Measurements from ENCODE around the gene DGKD.

- no peak for TF ChIP-seq POLR2AphosphoS5 (IDR thresholded peaks at IDR 0.05; ENCODE audit: low read depth, low read length)
- TF ChIP-seq POLR2A (IDR thresholded peaks at IDR 0.05; ENCODE audit: low read depth, low read length) = no peak
- no peak for TF ChIP-seq SPI1 (IDR thresholded peaks at IDR 0.05; ENCODE audit: low read depth, low read length)
- no peak for TF ChIP-seq TAF1 (IDR thresholded peaks at IDR 0.05; ENCODE audit: low read depth, low read length)
- TF ChIP-seq PAX5 (IDR thresholded peaks at IDR 0.05; ENCODE audit: insufficient read depth, low read length, severe bottlenecking) = no peak
Observed at GRCh38 chr2:233355916-233356315, 1.6 kb downstream of the DGKD start.

Measured in GM12891 (cell line).